Bronchial epithelial cell (primary cell): ENCODE results near the gene CSNK1G1. TPM values are rescaled to one million over a fixed set of nuclear protein-coding genes. Genes with fewer than 3 reads are reported as not detected.

Experiments
- DNase-seq: peaks from one replicate; pipeline ENCODE4 v3.0.0-alpha.2; 2010; ENCODE audit warnings: low read depth
- FAIRE-seq: peaks from 2 replicates; lab custom pipeline; 2011; peaks lifted over from hg19 to GRCh38; lab: Jason Lieb, UNC
- H3K27me3 ChIP-seq: 2 replicates; pipeline ENCODE4 v1.5.1; 2011; ENCODE audit warnings: low read length; ENCODE audit not compliant: control insufficient read depth, insufficient read depth
- H3K36me3 ChIP-seq: 2 replicates; pipeline ENCODE4 v1.5.1; 2011; ENCODE audit warnings: low read length; ENCODE audit not compliant: control insufficient read depth, insufficient read depth
- H3K4me3 ChIP-seq: 2 replicates; pipeline ENCODE4 v1.5.1; 2011; ENCODE audit warnings: mild to moderate bottlenecking, low read depth, low read length, control low read depth
- CTCF ChIP-seq: IDR thresholded peaks from 2 replicates; pipeline ENCODE4 v1.5.1; 2011; ENCODE audit warnings: mild to moderate bottlenecking, moderate library complexity, low read length, control low read depth, inconsistent platforms; ENCODE audit not compliant: insufficient read depth, severe bottlenecking
- total RNA-seq: library from RNA; depleted of rRNA; stranded (reverse); fragments of >200 nt; gene quantifications from 2 replicates; pipeline ENCODE4 v1.2.1, GENCODE V29; 2014

CSNK1G1 gene
- total RNA-seq, 1 donor from 2014 or later, result 26.3 TPM

GRCh38 chr15:64237677-64238076 lies 118.3 kb downstream of the CSNK1G1 start:
- H3K27me3 ChIP-seq, result no peaks in the 10 kb centered on the region
- H3K4me3 ChIP-seq, result no peak overlapping the region
- H3K36me3 ChIP-seq, result peaks cover 1% of the 10 kb centered on the region
- DNase-seq (no peak), FAIRE-seq (no peak)
- no peak for TF ChIP-seq CTCF

GRCh38 chr15:64236156-64236894 lies 119.6 kb downstream of the CSNK1G1 start:
- FAIRE-seq (no peak), DNase-seq (no peak)
- Histone ChIP-seq H3K27me3 (no peaks in the 10 kb centered on the region), H3K4me3 (no peak overlapping the region), H3K36me3 (peaks cover 1% of the 10 kb centered on the region)
- TF ChIP-seq CTCF, result no peak

- H3K36me3 ChIP-seq, result peaks cover 1% of the 10 kb centered on the region
- no peaks in the 10 kb centered on the region for H3K27me3 ChIP-seq
- FAIRE-seq (no peak), DNase-seq (no peak)
- H3K4me3 ChIP-seq, result no peak overlapping the region
- TF ChIP-seq CTCF, result no peak
These were observed 120.4 kb downstream of the CSNK1G1 start for GRCh38 chr15:64235552-64235951.

- no peak for FAIRE-seq
These were observed 122.7 kb downstream of the CSNK1G1 start for GRCh38 chr15:64233299-64233698.

GRCh38 chr15:64232400-64232799 lies 123.6 kb downstream of the CSNK1G1 start:
- H3K27me3 ChIP-seq, result no peaks in the 10 kb centered on the region
- DNase-seq, result peak; percentile 78
- FAIRE-seq, result no peak
- no peak for TF ChIP-seq CTCF
- H3K4me3 ChIP-seq, result no peak overlapping the region
- H3K36me3 ChIP-seq, result no peaks in the 10 kb centered on the region

More at GRCh38 chr15:64233299-64233698, 122.7 kb downstream of the CSNK1G1 start:
- Histone ChIP-seq H3K4me3 (no peak overlapping the region), H3K36me3 (no peaks in the 10 kb centered on the region), H3K27me3 (no peaks in the 10 kb centered on the region)
- no peak for TF ChIP-seq CTCF
- no peak for DNase-seq
